Motor neuron (in vitro differentiated cells): ENCODE measurements around the gene GP1BB. TPM values are rescaled to one million over a fixed set of nuclear protein-coding genes. Genes with fewer than 3 reads are reported as not detected.

Experiments used
- ATAC-seq, 8 experiments: fragments of 200-7000 bp; cut with Tn5 transposase; replicated peaks in 6 of 8; 2 replicates each; pipeline ENCODE4 v1.8.0; 2021; ENCODE audit warnings: mild to moderate bottlenecking in 8 of 8, moderate library complexity in 8 of 8
- H3K27ac ChIP-seq, 2 donors: fragments of 250-450 bp; sonication (Bioruptor Pico); 2 replicates each; pipeline ENCODE4 v1.9.0; 2021; ENCODE audit warnings: antibody characterized with exemption in 2 of 2, mild to moderate bottlenecking in 2 of 2, moderate library complexity in 1 of 2
- H3K4me1 ChIP-seq, 2 donors: fragments of 250-450 bp; sonication (Bioruptor Pico); replicated peaks in 1 of 2; 2 replicates each; pipeline ENCODE4 v1.6.1; 2021; ENCODE audit warnings: antibody characterized with exemption in 2 of 2, mild to moderate bottlenecking in 2 of 2, moderate library complexity in 1 of 2
- H3K4me3 ChIP-seq, 5 donors: fragments of 250-450 bp; sonication (Bioruptor Pico); 2 replicates each; pipeline ENCODE4 v1.9.0; 2021; ENCODE audit warnings: antibody characterized with exemption in 5 of 5, mild to moderate bottlenecking in 5 of 5, moderate library complexity in 4 of 5
- WGBS, 10 experiments: fragments of 450-650 bp; shearing (Covaris generic); methylation state at CpG; one replicate each; pipeline ENCODE4 v1.0.0; 2022; 5-methylcytosine and 5-hydroxymethylcytosine counted together
- in situ Hi-C, 9 experiments: fragments of 400-800 bp; cut with MboI; loops; one replicate each; pipeline ENCODE4 v1.15.0; 2021; ENCODE audit warnings: low sequenced_read_pairs in 9 of 9, low pct_unique_long_range_greater_than_20kb in 2 of 9; ENCODE audit not compliant: unreplicated experiment in 9 of 9
- total RNA-seq, 8 experiments: library from RNA; unstranded; fragments of 300-600 nt; gene quantifications; 2 replicates each; pipeline versions ENCODE4 v1.2.3 to v1.2.4, GENCODE V29; 2022

GP1BB gene
- total RNA-seq, 8 experiments from 2014 or later, result 2.0 to 7.4 (median 3.5) TPM; not detected in 1

GRCh38 chr22:19767427-19768341 lies 44.3 kb downstream of the GP1BB start:
- Histone ChIP-seq H3K4me1 (peaks cover 0 to under 1% of the 10 kb centered on the region in 2 donors), H3K4me3 (no peak overlapping the region), H3K27ac (no peak overlapping the region)
- in situ Hi-C loops, result no loop called here
- ATAC-seq, result peak in 5 of 8 experiments; percentile 18 to 52 (median 28)
- 18 to 100% (median 33%) methylated on average over 1 to 12 of the region's 35 CpGs; no CpG with 5 or more reads in 7 of the 10 experiments for WGBS, 10 experiments

- H3K4me1 ChIP-seq, result peaks cover 0 to 7% of the 10 kb centered on the region in 2 donors
- WGBS, 10 experiments, result 70 to 100% (median 92%) methylated on average over 2 to 5 of the region's 12 CpGs; no CpG with 5 or more reads in 7 of the 10 experiments
- no peak overlapping the region for H3K27ac ChIP-seq
- in situ Hi-C loops, result no loop called here
- H3K4me3 ChIP-seq, result no peak overlapping the region
- no peak for ATAC-seq
Observed at GRCh38 chr22:19769393-19769715, 46.0 kb downstream of the GP1BB start.

- ATAC-seq, result no peak
- Histone ChIP-seq H3K4me1 (peaks cover 0 to 7% of the 10 kb centered on the region in 2 donors), H3K27ac (no peak overlapping the region), H3K4me3 (no peak overlapping the region)
- WGBS, 10 experiments, result 49 to 81% (median 70%) methylated on average over 2 to 13 of the region's 25 CpGs; no CpG with 5 or more reads in 2 of the 10 experiments
- in situ Hi-C loops, result no loop called here
Observed at GRCh38 chr22:19770349-19771220, 47.2 kb downstream of the GP1BB start.

GRCh38 chr22:19772422-19772672 lies 49.0 kb downstream of the GP1BB start:
- in situ Hi-C loops, result no loop called here
- no peak for ATAC-seq
- 50 to 100% (median 79%) methylated on average over 1 to 2 of the region's 4 CpGs; no CpG with 5 or more reads in 7 of the 10 experiments for WGBS, 10 experiments
- Histone ChIP-seq H3K4me1 (peaks cover 0 to 7% of the 10 kb centered on the region in 2 donors), H3K4me3 (no peak overlapping the region), H3K27ac (no peak overlapping the region)

- 48 to 100% (median 86%) methylated on average over 1 to 19 of the region's 25 CpGs; no CpG with 5 or more reads in 3 of the 10 experiments for WGBS, 10 experiments
- ATAC-seq, result peak in 5 of 8 experiments; percentile 32 to 65 (median 56)
- Histone ChIP-seq H3K4me3 (no peak overlapping the region), H3K4me1 (peaks cover 0 to 7% of the 10 kb centered on the region in 2 donors), H3K27ac (peak overlapping the region; percentile 33 to 48)
- in situ Hi-C loops, result no loop called here
Observed at GRCh38 chr22:19772673-19773469, 49.5 kb downstream of the GP1BB start.

- H3K4me3 ChIP-seq, result no peak overlapping the region
- ATAC-seq, result no peak
- peak overlapping the region in 1 of 2 donors; percentile 48 for H3K27ac ChIP-seq
- WGBS, 10 experiments, result 57 to 100% (median 81%) methylated on average over 2 to 6 of the region's 9 CpGs; no CpG with 5 or more reads in 6 of the 10 experiments
- in situ Hi-C loops, result no loop called here
- H3K4me1 ChIP-seq, result peaks cover 0 to 7% of the 10 kb centered on the region in 2 donors
Observed at GRCh38 chr22:19773470-19774040, 50.2 kb downstream of the GP1BB start.

Other genes with a start within 250 kb of the GP1BB start
- 100 to 1,000 TPM in 1 of 8 experiments, 10 to 100 TPM in 7; 18.1 to 100 (median 51.4) TPM for gene UFD1, start 244.3 kb upstream of the GP1BB start, total RNA-seq
- gene CDC45, start 243.6 kb upstream of the GP1BB start, total RNA-seq, result 10 to 100 TPM in 3 of 8 experiments, 1 to 10 TPM in 2, under 1 TPM in 3; 0.60 to 28.7 (median 1.2) TPM
- gene CLDN5, start 199.1 kb upstream of the GP1BB start, total RNA-seq, result 1 to 10 TPM in 2 of 8 experiments, under 1 TPM in 5, not detected in 1; 0.11 to 3.4 (median 0.31) TPM
- 10 to 100 TPM; 10.4 to 70.3 (median 46.3) TPM for gene SEPTIN5, start 9.0 kb upstream of the GP1BB start, total RNA-seq
- gene TBX1, start 37.2 kb downstream of the GP1BB start, total RNA-seq, result 1 to 10 TPM in 2 of 8 experiments, under 1 TPM in 5, not detected in 1; 0.23 to 1.9 (median 0.57) TPM
- 1 to 10 TPM; 5.6 to 7.2 (median 6.4) TPM for gene GNB1L, start 131.3 kb downstream of the GP1BB start, total RNA-seq
- 10 to 100 TPM; 10.5 to 13.9 (median 12.6) TPM for gene RTL10, start 131.3 kb downstream of the GP1BB start, total RNA-seq
- 10 to 100 TPM; 22.7 to 99.4 (median 40.8) TPM for gene COMT, start 218.2 kb downstream of the GP1BB start, total RNA-seq
- 10 to 100 TPM in 4 of 8 experiments, 1 to 10 TPM in 4; 2.4 to 33.9 (median 9.9) TPM for gene TXNRD2, start 218.3 kb downstream of the GP1BB start, total RNA-seq